Activated naive CD4-positive, alpha-beta T cell treated with anti-CD3 and anti-CD28 coated beads, Interleukin-2, amount 50 U/mL, for 24 hours (primary cell): ENCODE measurements around the gene EIF4B.
"Not testable (repeated sequence)": the region's sequence is repeated elsewhere in the genome, so short reads cannot be mapped to it uniquely, and the experiment has no call there.

ENCODE experiments used
- H3K27ac Mint-ChIP-seq: one replicate; pipeline ENCODE4 v1.8.0; 2021; ENCODE audit warnings: mild to moderate bottlenecking, mixed read lengths
- H3K27me3 Mint-ChIP-seq: one replicate; pipeline ENCODE4 v1.8.0; 2021; ENCODE audit warnings: mixed read lengths
- H3K36me3 Mint-ChIP-seq: one replicate; pipeline ENCODE4 v1.8.0; 2021; ENCODE audit warnings: mixed read lengths
- H3K4me1 Mint-ChIP-seq: one replicate; pipeline ENCODE4 v1.8.0; 2021; ENCODE audit warnings: mixed read lengths
- H3K4me3 Mint-ChIP-seq: one replicate; pipeline ENCODE4 v1.8.0; 2021; ENCODE audit warnings: mild to moderate bottlenecking, mixed read lengths
- H3K9me3 Mint-ChIP-seq: one replicate; pipeline ENCODE4 v1.8.0; 2021; ENCODE audit warnings: mixed read lengths

Gene EIF4B

GRCh38 chr12:52980650-52981423 is 25.4 kb upstream of the EIF4B start:
- no peaks in the 10 kb centered on the region for H3K36me3 Mint-ChIP-seq
- no peak overlapping the region for H3K4me3 Mint-ChIP-seq
- no peaks in the 10 kb centered on the region for H3K9me3 Mint-ChIP-seq
- H3K4me1 Mint-ChIP-seq: no peaks in the 10 kb centered on the region
- H3K27me3 Mint-ChIP-seq: peaks cover 20% of the 10 kb centered on the region
- peak overlapping the region; percentile 68 for H3K27ac Mint-ChIP-seq

GRCh38 chr12:52984136-52984535 is 22.1 kb upstream of the EIF4B start:
- H3K27ac Mint-ChIP-seq: no peak overlapping the region
- no peaks in the 10 kb centered on the region for H3K9me3 Mint-ChIP-seq
- no peaks in the 10 kb centered on the region for H3K36me3 Mint-ChIP-seq
- H3K27me3 Mint-ChIP-seq: peaks cover 12% of the 10 kb centered on the region
- no peaks in the 10 kb centered on the region for H3K4me1 Mint-ChIP-seq
- no peak overlapping the region for H3K4me3 Mint-ChIP-seq

- Mint-ChIP-seq H3K9me3 (no peaks in the 10 kb centered on the region), H3K4me3 (no peak overlapping the region), H3K4me1 (no peaks in the 10 kb centered on the region)
Observed at GRCh38 chr12:52988898-52989297, 17.4 kb upstream of the EIF4B start.

GRCh38 chr12:52990206-52990605 is 16.1 kb upstream of the EIF4B start:
- H3K4me1 Mint-ChIP-seq: no peaks in the 10 kb centered on the region
- H3K4me3 Mint-ChIP-seq: no peak overlapping the region
- H3K27ac Mint-ChIP-seq: no peak overlapping the region
- no peaks in the 10 kb centered on the region for H3K27me3 Mint-ChIP-seq
- H3K36me3 Mint-ChIP-seq: no peaks in the 10 kb centered on the region
- H3K9me3 Mint-ChIP-seq: no peaks in the 10 kb centered on the region

More at GRCh38 chr12:52988898-52989297, 17.4 kb upstream of the EIF4B start:
- Mint-ChIP-seq H3K36me3 (no peaks in the 10 kb centered on the region), H3K27ac (no peak overlapping the region), H3K27me3 (no peaks in the 10 kb centered on the region)

GRCh38 chr12:52992240-52992639 is 14.0 kb upstream of the EIF4B start:
- H3K4me1 Mint-ChIP-seq, H3K27ac Mint-ChIP-seq, H3K9me3 Mint-ChIP-seq, H3K4me3 Mint-ChIP-seq, H3K27me3 Mint-ChIP-seq, H3K36me3 Mint-ChIP-seq: not testable (repeated sequence)

GRCh38 chr12:52992699-52993557 is 13.3 kb upstream of the EIF4B start:
- no peaks in the 10 kb centered on the region for H3K27me3 Mint-ChIP-seq

GRCh38 chr12:52993558-52993869 is 12.7 kb upstream of the EIF4B start:
- Mint-ChIP-seq H3K27me3 (no peaks in the 10 kb centered on the region), H3K27ac (no peak overlapping the region), H3K9me3 (no peaks in the 10 kb centered on the region), H3K4me1 (no peaks in the 10 kb centered on the region), H3K4me3 (no peak overlapping the region), H3K36me3 (no peaks in the 10 kb centered on the region)

More at GRCh38 chr12:52992699-52993557, 13.3 kb upstream of the EIF4B start:
- H3K36me3 Mint-ChIP-seq: no peaks in the 10 kb centered on the region
- no peak overlapping the region for H3K27ac Mint-ChIP-seq
- no peak overlapping the region for H3K4me3 Mint-ChIP-seq
- no peaks in the 10 kb centered on the region for H3K9me3 Mint-ChIP-seq
- no peaks in the 10 kb centered on the region for H3K4me1 Mint-ChIP-seq

- no peak overlapping the region for H3K4me3 Mint-ChIP-seq
- no peaks in the 10 kb centered on the region for H3K9me3 Mint-ChIP-seq
- H3K27ac Mint-ChIP-seq: no peak overlapping the region
- no peaks in the 10 kb centered on the region for H3K27me3 Mint-ChIP-seq
- H3K4me1 Mint-ChIP-seq: peaks cover 22% of the 10 kb centered on the region
- peaks cover 12% of the 10 kb centered on the region for H3K36me3 Mint-ChIP-seq
Observed at GRCh38 chr12:53004178-53004577, 2.1 kb upstream of the EIF4B start.

- H3K4me3 Mint-ChIP-seq: no peak overlapping the region
Observed at GRCh38 chr12:53004582-53004981, 1.7 kb upstream of the EIF4B start.

GRCh38 chr12:53005215-53005985 is 856 bp upstream of the EIF4B start:
- Mint-ChIP-seq H3K27ac (peak overlapping the region; percentile 97), H3K36me3 (peaks cover 17% of the 10 kb centered on the region), H3K4me3 (peak overlapping the region; percentile 99), H3K9me3 (no peaks in the 10 kb centered on the region), H3K4me1 (peaks cover 34% of the 10 kb centered on the region), H3K27me3 (no peaks in the 10 kb centered on the region)

More at GRCh38 chr12:53004582-53004981, 1.7 kb upstream of the EIF4B start:
- H3K27me3 Mint-ChIP-seq: no peaks in the 10 kb centered on the region
- peaks cover 26% of the 10 kb centered on the region for H3K4me1 Mint-ChIP-seq
- peaks cover 12% of the 10 kb centered on the region for H3K36me3 Mint-ChIP-seq
- H3K27ac Mint-ChIP-seq: peak overlapping the region; percentile 75
- no peaks in the 10 kb centered on the region for H3K9me3 Mint-ChIP-seq

GRCh38 chr12:53006810-53007309 is 604 bp downstream of the EIF4B start:
- Mint-ChIP-seq H3K9me3 (no peaks in the 10 kb centered on the region), H3K4me1 (peaks cover 47% of the 10 kb centered on the region), H3K36me3 (peaks cover 24% of the 10 kb centered on the region), H3K4me3 (peak overlapping the region; percentile 99), H3K27me3 (no peaks in the 10 kb centered on the region), H3K27ac (peak overlapping the region; percentile 97)

- H3K4me1 Mint-ChIP-seq: peaks cover 50% of the 10 kb centered on the region
Observed at GRCh38 chr12:53007343-53007742, 1.1 kb downstream of the EIF4B start.

GRCh38 chr12:53008760-53009159 is 2.5 kb downstream of the EIF4B start:
- not testable (repeated sequence) for H3K9me3 Mint-ChIP-seq, H3K27me3 Mint-ChIP-seq
- H3K36me3 Mint-ChIP-seq: peaks cover 25% of the 10 kb centered on the region
- peak overlapping the region; percentile 35 for H3K27ac Mint-ChIP-seq
- H3K4me1 Mint-ChIP-seq: peaks cover 61% of the 10 kb centered on the region
- peak overlapping the region; percentile 99 for H3K4me3 Mint-ChIP-seq

More at GRCh38 chr12:53007343-53007742, 1.1 kb downstream of the EIF4B start:
- peak overlapping the region; percentile 97 for H3K27ac Mint-ChIP-seq
- H3K27me3 Mint-ChIP-seq: no peaks in the 10 kb centered on the region
- no peaks in the 10 kb centered on the region for H3K9me3 Mint-ChIP-seq
- peaks cover 25% of the 10 kb centered on the region for H3K36me3 Mint-ChIP-seq
- peak overlapping the region; percentile 99 for H3K4me3 Mint-ChIP-seq

- peaks cover 74% of the 10 kb centered on the region for H3K4me1 Mint-ChIP-seq
- H3K36me3 Mint-ChIP-seq: peaks cover 28% of the 10 kb centered on the region
- H3K27me3 Mint-ChIP-seq: no peaks in the 10 kb centered on the region
- H3K4me3 Mint-ChIP-seq: peak overlapping the region; percentile 58
- H3K9me3 Mint-ChIP-seq: no peaks in the 10 kb centered on the region
- peak overlapping the region; percentile 87 for H3K27ac Mint-ChIP-seq
Observed at GRCh38 chr12:53010955-53011354, 4.7 kb downstream of the EIF4B start.

GRCh38 chr12:53011889-53012288 is 5.6 kb downstream of the EIF4B start:
- H3K27ac Mint-ChIP-seq: peak overlapping the region; percentile 87
- H3K4me3 Mint-ChIP-seq: peak overlapping the region; percentile 58
- H3K27me3 Mint-ChIP-seq: no peaks in the 10 kb centered on the region
- no peaks in the 10 kb centered on the region for H3K9me3 Mint-ChIP-seq
- H3K36me3 Mint-ChIP-seq: peaks cover 29% of the 10 kb centered on the region
- H3K4me1 Mint-ChIP-seq: peaks cover 76% of the 10 kb centered on the region
